K562 (cell line): Measurements from ENCODE around the gene PPP2R2B.

ENCODE experiments used
- CBX3 ChIP-seq, 2 experiments: IDR thresholded peaks; 1 replicate in 1 of 2; 2 replicates in 1 of 2; pipeline ENCODE4 v1.6.1; 2012; ENCODE audit warnings: inconsistent platforms in 2 of 2, low read length in 2 of 2, borderline replicate concordance in 1 of 2, control low read depth in 1 of 2
- EHMT2 ChIP-seq: fragments of 450-650 bp; IDR thresholded peaks from 2 replicates; pipeline ENCODE4 v1.6.1; 2018; ENCODE audit warnings: antibody characterized with exemption
- KDM1A ChIP-seq, 2 experiments: fragments of 450-650 bp; IDR thresholded peaks; 2 replicates each; pipeline ENCODE4 v1.6.1; 2016; ENCODE audit warnings: mild to moderate bottlenecking in 2 of 2
- THRA ChIP-seq: fragments of 450-650 bp; IDR thresholded peaks from 2 replicates; pipeline ENCODE4 v1.6.1; 2017; ENCODE audit warnings: mild to moderate bottlenecking, moderate library complexity
- ZFP36 ChIP-seq: fragments of 150-350 bp; IDR thresholded peaks from 2 replicates; pipeline ENCODE4 v1.6.1; 2018; ENCODE audit warnings: low read length, low read depth; ENCODE audit not compliant: partially characterized antibody
- ZNF134 ChIP-seq: fragments of 250-450 bp; sonication (Bioruptor Pico); conservative IDR thresholded peaks from 2 replicates; pipeline ENCODE4 v1.4.0; 2020

- TF ChIP-seq THRA (no peak), KDM1A (IDR thresholded peaks at IDR 0.05) (no peak), CBX3 (IDR thresholded peaks at IDR 0.05; ENCODE audit: borderline replicate concordance in 1 of 2, low read length in 2 of 2) (no peak), ZFP36 (no peak), ZNF134 (CRISPR knock-in tag) (no peak), EHMT2 (no peak)
These were observed 245.2 kb downstream of the PPP2R2B start for GRCh38 chr5:146633323-146633764.
